DLD1 (cell line): Measurements from ENCODE around the gene ATP11A.
"Not testable (repeated sequence)": the region's sequence is repeated elsewhere in the genome, so short reads cannot be mapped to it uniquely, and the experiment has no call there.

Experiments
- in situ Hi-C: cut with HindIII; loops from 2 replicates; pipeline ENCODE4 v1.10.0; 2017; ENCODE audit warnings: low sequenced_read_pairs

Gene ATP11A

GRCh38 chr13:112772539-112772909 lies 82.7 kb downstream of the ATP11A start:
- in situ Hi-C loops: no loop called here

DNA sequence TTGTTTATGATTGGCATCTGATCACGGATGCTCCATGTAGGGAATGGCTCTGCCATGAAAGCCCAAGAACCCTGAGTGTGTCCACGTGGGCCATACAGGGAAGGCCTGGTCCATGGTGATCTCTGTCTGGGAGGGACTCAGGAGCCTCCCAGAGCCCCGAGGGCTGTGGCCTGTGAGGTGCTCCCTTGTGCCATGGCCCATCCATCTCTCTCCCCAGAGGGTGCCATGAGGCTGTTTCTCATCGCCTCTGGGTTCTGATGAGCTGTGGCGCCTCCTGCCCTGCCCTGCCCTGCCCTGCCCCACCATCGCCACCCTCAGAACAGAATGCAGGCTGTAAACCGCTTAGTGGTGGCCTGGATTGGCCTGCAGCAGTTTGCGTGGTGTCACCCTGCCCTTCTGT lies 83.1 kb downstream of the ATP11A start:
- in situ Hi-C loops: no loop called here

- in situ Hi-C loops: no loop called here
Measured at GRCh38 chr13:112773601-112774447, 84.0 kb downstream of the ATP11A start.

DNA sequence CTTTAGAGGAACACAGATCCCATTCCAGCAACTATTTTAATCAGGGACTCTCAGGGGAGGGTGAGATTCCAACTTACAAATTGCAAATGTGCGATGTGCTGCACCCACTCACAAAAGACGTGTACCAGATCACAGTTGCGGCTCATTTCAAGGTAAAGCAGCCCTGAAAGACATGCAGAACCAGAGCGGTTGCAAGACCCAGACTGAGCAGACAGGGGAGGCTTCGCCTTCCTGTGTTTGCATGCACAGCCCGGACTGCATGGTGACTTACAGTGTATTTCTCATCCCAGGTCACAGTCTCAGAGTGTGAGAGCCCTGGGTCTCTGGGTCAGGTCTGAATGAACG lies 84.6 kb downstream of the ATP11A start:
- in situ Hi-C loops: no loop called here

DNA sequence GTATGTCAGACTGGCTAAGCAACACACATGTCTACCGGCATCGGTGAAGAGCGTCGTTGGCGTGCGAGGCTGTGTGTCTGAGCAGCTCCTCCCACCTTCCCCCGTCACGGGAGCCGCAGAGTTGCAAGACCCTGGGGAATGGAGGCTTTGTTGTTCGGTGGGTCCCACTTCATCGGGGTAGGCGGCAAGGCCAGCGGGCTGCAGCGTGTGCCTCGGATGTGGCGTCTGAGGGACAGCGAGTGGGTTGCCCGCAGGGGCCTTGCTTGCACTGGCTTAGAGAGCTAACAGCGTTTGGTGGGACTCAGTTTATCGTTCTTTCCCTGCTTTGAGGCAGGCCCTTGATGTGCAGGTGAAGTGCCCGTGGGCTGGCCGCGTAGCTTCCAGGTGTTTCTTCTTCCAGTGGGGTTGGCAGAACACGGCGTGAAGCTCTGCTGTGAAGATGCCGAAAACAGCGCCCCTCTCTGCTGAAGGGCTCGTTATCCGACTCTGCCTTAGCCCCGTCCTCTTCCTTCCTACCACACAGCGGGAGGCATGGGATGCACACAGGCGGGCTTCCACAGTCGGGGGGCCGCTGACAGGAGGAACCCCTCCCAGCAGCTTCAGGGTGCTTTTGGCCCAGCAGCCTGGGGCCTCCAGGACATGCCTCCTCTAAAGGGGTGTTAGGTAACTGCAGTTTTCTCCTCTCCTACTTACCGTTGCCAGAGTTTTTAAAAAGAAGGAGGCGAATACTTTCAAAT lies 85.2 kb downstream of the ATP11A start:
- in situ Hi-C loops: no loop called here

- in situ Hi-C loops: no loop called here
Measured at GRCh38 chr13:112775791-112776279, 86.0 kb downstream of the ATP11A start.

DNA sequence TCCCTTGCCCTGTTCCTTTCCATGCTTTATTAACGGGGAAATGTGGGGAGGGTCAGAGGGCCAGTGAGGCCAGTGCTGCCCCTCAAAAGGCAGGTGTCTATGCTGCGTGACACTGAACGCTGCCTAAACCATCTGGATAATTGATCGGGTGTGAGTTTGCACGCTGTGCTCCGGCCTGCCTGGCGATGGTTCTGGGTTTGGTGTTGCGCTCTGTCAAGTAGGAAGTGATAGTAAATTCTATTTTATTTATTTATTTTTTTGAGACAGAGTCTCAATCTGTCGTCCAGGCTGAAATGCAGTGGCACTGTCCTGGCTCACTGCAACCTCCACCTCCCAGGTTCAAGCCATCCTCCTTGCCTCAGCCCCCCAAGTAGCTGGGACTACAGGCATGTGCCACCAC lies 86.5 kb downstream of the ATP11A start:
- in situ Hi-C loops: no loop called here

- in situ Hi-C loops: no loop called here
Measured at GRCh38 chr13:112776971-112777370, 87.1 kb downstream of the ATP11A start.

GRCh38 chr13:112777637-112778406 lies 88.0 kb downstream of the ATP11A start:
- in situ Hi-C loops: no loop called here

DNA sequence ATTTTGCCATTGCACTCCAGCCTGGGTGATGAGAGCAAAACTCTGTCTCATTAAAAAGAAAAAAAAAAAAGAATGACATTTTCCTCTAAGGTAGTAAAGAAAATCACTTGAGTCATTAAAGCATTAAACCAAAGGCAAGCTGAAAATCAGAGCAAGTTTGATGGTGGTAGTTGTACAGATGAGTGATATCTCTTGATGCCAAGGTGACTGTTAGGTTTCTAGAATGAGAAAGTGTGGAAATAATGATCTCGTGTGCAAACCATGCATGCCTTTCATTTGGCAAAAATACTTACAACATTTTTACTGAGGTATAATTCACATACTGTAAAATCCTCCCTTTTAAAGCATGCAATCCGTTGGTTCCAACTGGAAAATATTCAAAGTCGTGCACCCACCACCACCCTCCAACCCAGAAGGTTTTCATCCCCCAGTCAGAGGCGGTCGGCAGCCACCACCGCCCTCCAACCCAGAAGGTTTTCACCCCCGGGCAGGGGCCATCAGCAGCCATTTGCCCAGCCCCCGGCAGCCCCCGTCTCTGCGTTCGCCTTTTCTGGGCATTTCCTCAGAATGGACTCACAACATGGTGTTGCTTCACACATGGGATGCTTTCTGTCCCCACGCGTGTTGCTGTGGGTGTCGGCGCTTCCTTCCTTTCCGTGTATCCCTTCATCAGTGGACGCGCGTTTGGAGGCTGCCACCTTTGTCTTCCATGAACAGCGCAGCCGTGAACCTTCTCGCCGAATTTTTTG lies 90.2 kb downstream of the ATP11A start:
- in situ Hi-C loops: no loop called here

GRCh38 chr13:112781287-112781686 lies 91.4 kb downstream of the ATP11A start:
- in situ Hi-C loops: no loop called here

DNA sequence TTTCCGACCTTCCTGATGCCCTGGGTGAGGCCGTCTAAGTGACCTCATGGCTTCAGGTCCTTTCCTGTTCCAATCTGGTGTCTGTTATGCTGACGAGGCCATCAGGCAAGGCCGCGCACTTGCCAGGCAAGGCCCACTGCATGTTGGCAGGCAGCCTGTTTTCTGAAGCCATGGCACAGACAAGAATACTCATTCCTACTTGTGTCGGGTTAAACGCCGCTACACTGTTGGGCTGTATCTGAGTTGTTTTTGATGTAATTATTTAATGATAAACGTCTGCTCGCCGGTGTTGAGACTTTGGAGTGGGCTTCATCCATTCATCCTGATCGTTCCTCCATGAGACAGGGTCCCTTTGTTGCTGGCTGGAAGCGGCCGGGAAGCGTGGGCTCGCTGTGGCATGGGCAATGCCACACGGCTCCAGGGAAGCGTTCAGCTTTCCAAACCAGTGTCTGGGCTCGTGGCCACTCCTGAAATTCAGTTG lies 92.1 kb downstream of the ATP11A start:
- in situ Hi-C loops: no loop called here

DNA sequence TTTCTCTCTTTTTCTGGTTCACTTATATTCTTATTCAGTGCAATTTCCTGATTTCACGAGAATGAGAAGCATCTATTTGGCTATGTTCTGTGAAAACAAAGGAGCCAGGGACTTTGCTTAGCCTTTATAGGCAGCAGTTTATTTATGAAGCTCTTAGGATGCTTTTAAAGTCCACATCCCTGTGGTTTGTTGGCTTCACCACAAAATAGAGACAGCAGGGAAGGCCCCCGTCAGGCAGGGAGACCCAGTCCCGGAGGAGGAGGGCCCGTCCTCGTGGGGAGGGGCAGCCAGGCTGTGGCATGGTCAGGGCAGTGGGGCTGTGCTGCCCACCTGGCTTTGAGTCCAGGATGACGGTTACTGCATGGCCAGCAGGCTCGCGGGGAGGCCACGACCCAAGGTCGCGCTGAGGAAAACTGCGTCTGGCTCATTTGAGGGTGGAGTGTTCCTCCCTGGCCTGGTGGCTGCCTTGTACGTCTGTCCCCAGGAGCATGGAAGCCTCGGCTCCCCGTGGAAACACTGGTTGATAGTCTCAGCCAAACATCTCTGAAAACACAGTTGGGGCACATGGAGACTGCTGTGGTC lies 92.7 kb downstream of the ATP11A start:
- in situ Hi-C loops: no loop called here

DNA sequence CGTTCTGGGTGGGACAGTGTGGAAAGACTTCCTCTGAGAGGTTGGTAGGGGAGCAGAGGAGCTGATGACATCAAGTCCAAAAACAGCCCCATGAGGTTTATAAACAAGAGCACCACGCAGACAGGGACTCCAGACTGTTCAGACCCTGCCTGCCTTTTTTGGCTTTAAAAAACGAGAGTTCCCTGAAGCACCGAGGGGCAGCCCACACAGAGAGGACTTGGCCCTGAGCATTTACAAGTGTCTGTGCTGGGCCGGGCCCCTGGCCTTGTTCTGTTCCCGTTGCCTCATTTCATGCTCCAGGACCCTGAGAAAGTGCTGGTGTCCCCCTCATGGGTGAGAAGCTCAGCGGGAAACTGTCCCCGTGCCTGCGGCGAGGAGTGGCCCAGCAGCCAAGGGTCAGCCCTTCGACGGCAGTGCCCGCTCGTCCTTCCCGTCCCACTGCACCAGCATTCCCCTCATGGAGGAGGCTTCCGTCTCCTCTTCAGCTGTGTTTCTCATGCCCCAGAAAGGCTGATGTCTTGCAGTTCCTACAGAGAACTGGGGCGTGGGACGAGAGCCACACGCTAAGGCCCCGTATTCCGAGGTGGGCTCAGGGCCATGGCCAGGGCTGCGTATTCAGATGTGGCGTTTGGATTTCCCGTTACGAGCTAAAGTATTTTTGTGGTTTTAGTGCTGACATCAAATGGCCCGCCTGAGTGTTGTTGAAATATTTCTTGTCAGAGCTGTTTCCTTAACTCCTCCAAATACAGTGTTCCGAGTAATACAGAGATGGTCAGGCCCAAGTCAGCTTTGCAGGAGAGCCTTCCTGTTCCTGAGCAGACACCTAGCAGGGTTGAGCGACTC lies 93.5 kb downstream of the ATP11A start:
- in situ Hi-C loops: no loop called here

DNA sequence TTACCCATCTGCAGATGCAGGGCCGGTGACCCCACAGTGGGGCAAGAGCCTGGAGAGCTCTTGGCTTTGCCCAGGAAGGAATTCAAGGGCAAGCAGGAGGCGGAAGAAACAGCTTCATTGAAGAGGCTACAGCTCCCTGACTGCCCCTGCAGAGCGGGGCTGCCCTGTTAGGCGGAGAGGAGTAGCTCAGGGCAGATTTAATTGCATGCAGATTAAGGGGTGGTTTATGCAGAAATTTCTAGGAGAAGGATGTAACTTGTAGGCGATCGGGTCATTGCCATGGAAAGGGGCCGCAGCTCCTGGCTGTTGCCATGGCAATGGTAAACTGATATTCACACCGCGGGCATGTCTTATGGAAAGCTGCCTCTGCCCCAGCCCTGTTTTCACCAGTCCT lies 94.1 kb downstream of the ATP11A start:
- in situ Hi-C loops: no loop called here

GRCh38 chr13:112784811-112785482 lies 95.1 kb downstream of the ATP11A start:
- in situ Hi-C loops: no loop called here

DNA sequence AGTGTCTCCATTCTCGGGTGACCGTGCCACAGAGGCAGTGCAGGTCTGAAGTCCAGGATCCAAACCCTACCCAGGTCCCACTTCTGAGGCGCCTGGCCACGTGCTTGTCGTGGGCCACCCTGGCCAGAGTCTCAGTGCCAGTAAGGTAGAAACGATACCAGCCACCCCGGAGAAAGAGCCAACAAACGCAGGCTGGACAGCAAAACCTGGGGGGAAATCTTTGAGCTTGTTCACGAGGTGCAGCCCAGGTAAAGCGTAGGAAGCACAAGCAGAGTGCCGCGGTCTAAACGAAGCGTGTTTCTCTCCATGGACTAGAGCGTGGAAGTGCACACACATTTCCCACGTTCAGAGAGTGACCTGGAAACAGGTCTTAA lies 95.6 kb downstream of the ATP11A start:
- in situ Hi-C loops: no loop called here

- in situ Hi-C loops: not testable (repeated sequence)
Measured at GRCh38 chr13:112786810-112787209, 97.0 kb downstream of the ATP11A start.
